OCI-M2 (cell line): Measurements from ENCODE around the gene FDX1.

ENCODE experiments used
- DNase-seq: peaks from one replicate; lab custom pipeline; 2025; ENCODE audit not compliant: unreplicated experiment; lab: John Stamatoyannopoulos, UW

Gene FDX1

GRCh38 chr11:110465231-110465630 lies 35.5 kb downstream of the FDX1 start:
- no peak for DNase-seq

- no peak for DNase-seq
Measured at GRCh38 chr11:110467556-110467955, 37.8 kb downstream of the FDX1 start.

GRCh38 chr11:110468121-110468520 lies 38.4 kb downstream of the FDX1 start:
- no peak for DNase-seq

- no peak for DNase-seq
Measured at GRCh38 chr11:110469127-110469526, 39.4 kb downstream of the FDX1 start.

GRCh38 chr11:110470716-110471115 lies 41.0 kb downstream of the FDX1 start:
- no peak for DNase-seq

- no peak for DNase-seq
Measured at GRCh38 chr11:110471371-110471770, 41.6 kb downstream of the FDX1 start.

GRCh38 chr11:110472858-110473257 lies 43.1 kb downstream of the FDX1 start:
- no peak for DNase-seq

- no peak for DNase-seq
Measured at GRCh38 chr11:110473706-110474105, 44.0 kb downstream of the FDX1 start.

GRCh38 chr11:110474578-110474977 lies 44.8 kb downstream of the FDX1 start:
- no peak for DNase-seq

- DNase-seq, result no peak
Measured at GRCh38 chr11:110475671-110476070, 45.9 kb downstream of the FDX1 start.

GRCh38 chr11:110478410-110478809 lies 48.7 kb downstream of the FDX1 start:
- DNase-seq, result no peak

- no peak for DNase-seq
Measured at GRCh38 chr11:110479108-110480101, 49.7 kb downstream of the FDX1 start.

GRCh38 chr11:110481523-110481922 lies 51.8 kb downstream of the FDX1 start:
- DNase-seq, result no peak

- no peak for DNase-seq
Measured at GRCh38 chr11:110486156-110486555, 56.4 kb downstream of the FDX1 start.

GRCh38 chr11:110488446-110488845 lies 58.7 kb downstream of the FDX1 start:
- DNase-seq, result no peak

- no peak for DNase-seq
Measured at GRCh38 chr11:110490886-110491285, 61.1 kb downstream of the FDX1 start.

- no peak for DNase-seq
Measured at GRCh38 chr11:110491577-110492320, 62.0 kb downstream of the FDX1 start.

GRCh38 chr11:110492321-110492685 lies 62.6 kb downstream of the FDX1 start:
- no peak for DNase-seq

GRCh38 chr11:110493346-110493745 lies 63.6 kb downstream of the FDX1 start:
- DNase-seq, result no peak

- no peak for DNase-seq
Measured at GRCh38 chr11:110497231-110497978, 67.7 kb downstream of the FDX1 start.

- no peak for DNase-seq
Measured at GRCh38 chr11:110501428-110501827, 71.7 kb downstream of the FDX1 start.
